ENCODE data around the gene KDM7A. TPM values are rescaled to one million over a fixed set of nuclear protein-coding genes. Genes with fewer than 3 reads are reported as not detected.

The KDM7A gene
- polyA plus RNA-seq, 1 experiment: 2.9 TPM

GRCh38 chr7:140144821-140145220 lies 32.0 kb downstream of the KDM7A start:
- POLR2A ChIA-PET: no interaction called here
- no peak for DNase-seq (ENCODE audit: low read depth)
- CTCF ChIA-PET: no interaction called here
- no peaks in the 10 kb centered on the region for H3K27me3 ChIP-seq (ENCODE audit: control insufficient read depth, insufficient read depth, low read length)
- H3K4me3 ChIP-seq (ENCODE audit: low read depth, low read length): no peak overlapping the region
- TF ChIP-seq CTCF (IDR thresholded peaks at IDR 0.05; ENCODE audit: insufficient read depth, low read depth, low read length): no peak
- no peaks in the 10 kb centered on the region for H3K36me3 ChIP-seq (ENCODE audit: control insufficient read depth, insufficient read depth, low read length)

- CTCF ChIA-PET: interaction anchor here (1.2 kb wide), 1 partner anchor 32 kb away, joined by 3 read pairs; no protein-coding TSS in a partner anchor
- no peaks in the 10 kb centered on the region for H3K27me3 ChIP-seq (ENCODE audit: control insufficient read depth, insufficient read depth, low read length)
- no peak overlapping the region for H3K4me3 ChIP-seq (ENCODE audit: low read depth, low read length)
- POLR2A ChIA-PET: no interaction called here
- DNase-seq (ENCODE audit: low read depth): no peak
- no peaks in the 10 kb centered on the region for H3K36me3 ChIP-seq (ENCODE audit: control insufficient read depth, insufficient read depth, low read length)
- no peak for TF ChIP-seq CTCF (IDR thresholded peaks at IDR 0.05; ENCODE audit: insufficient read depth, low read depth, low read length)
Observed at GRCh38 chr7:140143997-140144396, 32.8 kb downstream of the KDM7A start.

GRCh38 chr7:140142031-140142430 lies 34.8 kb downstream of the KDM7A start:
- no peak for TF ChIP-seq CTCF (IDR thresholded peaks at IDR 0.05; ENCODE audit: insufficient read depth, low read depth, low read length)

GRCh38 chr7:140141256-140141655 lies 35.5 kb downstream of the KDM7A start:
- DNase-seq (ENCODE audit: low read depth): no peak
- peaks cover 1% of the 10 kb centered on the region; the same call in 1 of the 2 replicates for H3K36me3 ChIP-seq (ENCODE audit: control insufficient read depth, insufficient read depth, low read length)
- POLR2A ChIA-PET: no interaction called here
- CTCF ChIA-PET: no interaction called here
- TF ChIP-seq CTCF (IDR thresholded peaks at IDR 0.05; ENCODE audit: insufficient read depth, low read depth, low read length): no peak
- H3K27me3 ChIP-seq (ENCODE audit: control insufficient read depth, insufficient read depth, low read length): no peaks in the 10 kb centered on the region
- no peak overlapping the region for H3K4me3 ChIP-seq (ENCODE audit: low read depth, low read length)

More at GRCh38 chr7:140142031-140142430, 34.8 kb downstream of the KDM7A start:
- CTCF ChIA-PET: no interaction called here
- H3K4me3 ChIP-seq (ENCODE audit: low read depth, low read length): no peak overlapping the region
- peaks cover 1% of the 10 kb centered on the region; the same call in 1 of the 2 replicates for H3K36me3 ChIP-seq (ENCODE audit: control insufficient read depth, insufficient read depth, low read length)
- DNase-seq (ENCODE audit: low read depth): no peak
- H3K27me3 ChIP-seq (ENCODE audit: control insufficient read depth, insufficient read depth, low read length): no peaks in the 10 kb centered on the region
- POLR2A ChIA-PET: no interaction called here

GRCh38 chr7:140137078-140137477 lies 39.7 kb downstream of the KDM7A start:
- no peak for DNase-seq (ENCODE audit: low read depth)
- H3K4me3 ChIP-seq (ENCODE audit: low read depth, low read length): no peak overlapping the region
- no peak for TF ChIP-seq CTCF (IDR thresholded peaks at IDR 0.05; ENCODE audit: insufficient read depth, low read depth, low read length)
- POLR2A ChIA-PET: no interaction called here
- CTCF ChIA-PET: interaction anchor here (1.1 to 2.8 kb wide), 2 partner anchors 11 kb away, joined by 3 to 12 read pairs; no protein-coding TSS in a partner anchor
- H3K36me3 ChIP-seq (ENCODE audit: control insufficient read depth, insufficient read depth, low read length): peaks cover 1% of the 10 kb centered on the region; the same call in 1 of the 2 replicates
- no peaks in the 10 kb centered on the region for H3K27me3 ChIP-seq (ENCODE audit: control insufficient read depth, insufficient read depth, low read length)
